ENCODE measurements around the gene KRT33A. TPM values are rescaled to one million over a fixed set of nuclear protein-coding genes. Genes with fewer than 3 reads are reported as not detected.

Gene KRT33A
- total and polyA plus RNA-seq, 2 experiments from 2014 or later: not detected

- TF ChIP-seq, protein P1, sequence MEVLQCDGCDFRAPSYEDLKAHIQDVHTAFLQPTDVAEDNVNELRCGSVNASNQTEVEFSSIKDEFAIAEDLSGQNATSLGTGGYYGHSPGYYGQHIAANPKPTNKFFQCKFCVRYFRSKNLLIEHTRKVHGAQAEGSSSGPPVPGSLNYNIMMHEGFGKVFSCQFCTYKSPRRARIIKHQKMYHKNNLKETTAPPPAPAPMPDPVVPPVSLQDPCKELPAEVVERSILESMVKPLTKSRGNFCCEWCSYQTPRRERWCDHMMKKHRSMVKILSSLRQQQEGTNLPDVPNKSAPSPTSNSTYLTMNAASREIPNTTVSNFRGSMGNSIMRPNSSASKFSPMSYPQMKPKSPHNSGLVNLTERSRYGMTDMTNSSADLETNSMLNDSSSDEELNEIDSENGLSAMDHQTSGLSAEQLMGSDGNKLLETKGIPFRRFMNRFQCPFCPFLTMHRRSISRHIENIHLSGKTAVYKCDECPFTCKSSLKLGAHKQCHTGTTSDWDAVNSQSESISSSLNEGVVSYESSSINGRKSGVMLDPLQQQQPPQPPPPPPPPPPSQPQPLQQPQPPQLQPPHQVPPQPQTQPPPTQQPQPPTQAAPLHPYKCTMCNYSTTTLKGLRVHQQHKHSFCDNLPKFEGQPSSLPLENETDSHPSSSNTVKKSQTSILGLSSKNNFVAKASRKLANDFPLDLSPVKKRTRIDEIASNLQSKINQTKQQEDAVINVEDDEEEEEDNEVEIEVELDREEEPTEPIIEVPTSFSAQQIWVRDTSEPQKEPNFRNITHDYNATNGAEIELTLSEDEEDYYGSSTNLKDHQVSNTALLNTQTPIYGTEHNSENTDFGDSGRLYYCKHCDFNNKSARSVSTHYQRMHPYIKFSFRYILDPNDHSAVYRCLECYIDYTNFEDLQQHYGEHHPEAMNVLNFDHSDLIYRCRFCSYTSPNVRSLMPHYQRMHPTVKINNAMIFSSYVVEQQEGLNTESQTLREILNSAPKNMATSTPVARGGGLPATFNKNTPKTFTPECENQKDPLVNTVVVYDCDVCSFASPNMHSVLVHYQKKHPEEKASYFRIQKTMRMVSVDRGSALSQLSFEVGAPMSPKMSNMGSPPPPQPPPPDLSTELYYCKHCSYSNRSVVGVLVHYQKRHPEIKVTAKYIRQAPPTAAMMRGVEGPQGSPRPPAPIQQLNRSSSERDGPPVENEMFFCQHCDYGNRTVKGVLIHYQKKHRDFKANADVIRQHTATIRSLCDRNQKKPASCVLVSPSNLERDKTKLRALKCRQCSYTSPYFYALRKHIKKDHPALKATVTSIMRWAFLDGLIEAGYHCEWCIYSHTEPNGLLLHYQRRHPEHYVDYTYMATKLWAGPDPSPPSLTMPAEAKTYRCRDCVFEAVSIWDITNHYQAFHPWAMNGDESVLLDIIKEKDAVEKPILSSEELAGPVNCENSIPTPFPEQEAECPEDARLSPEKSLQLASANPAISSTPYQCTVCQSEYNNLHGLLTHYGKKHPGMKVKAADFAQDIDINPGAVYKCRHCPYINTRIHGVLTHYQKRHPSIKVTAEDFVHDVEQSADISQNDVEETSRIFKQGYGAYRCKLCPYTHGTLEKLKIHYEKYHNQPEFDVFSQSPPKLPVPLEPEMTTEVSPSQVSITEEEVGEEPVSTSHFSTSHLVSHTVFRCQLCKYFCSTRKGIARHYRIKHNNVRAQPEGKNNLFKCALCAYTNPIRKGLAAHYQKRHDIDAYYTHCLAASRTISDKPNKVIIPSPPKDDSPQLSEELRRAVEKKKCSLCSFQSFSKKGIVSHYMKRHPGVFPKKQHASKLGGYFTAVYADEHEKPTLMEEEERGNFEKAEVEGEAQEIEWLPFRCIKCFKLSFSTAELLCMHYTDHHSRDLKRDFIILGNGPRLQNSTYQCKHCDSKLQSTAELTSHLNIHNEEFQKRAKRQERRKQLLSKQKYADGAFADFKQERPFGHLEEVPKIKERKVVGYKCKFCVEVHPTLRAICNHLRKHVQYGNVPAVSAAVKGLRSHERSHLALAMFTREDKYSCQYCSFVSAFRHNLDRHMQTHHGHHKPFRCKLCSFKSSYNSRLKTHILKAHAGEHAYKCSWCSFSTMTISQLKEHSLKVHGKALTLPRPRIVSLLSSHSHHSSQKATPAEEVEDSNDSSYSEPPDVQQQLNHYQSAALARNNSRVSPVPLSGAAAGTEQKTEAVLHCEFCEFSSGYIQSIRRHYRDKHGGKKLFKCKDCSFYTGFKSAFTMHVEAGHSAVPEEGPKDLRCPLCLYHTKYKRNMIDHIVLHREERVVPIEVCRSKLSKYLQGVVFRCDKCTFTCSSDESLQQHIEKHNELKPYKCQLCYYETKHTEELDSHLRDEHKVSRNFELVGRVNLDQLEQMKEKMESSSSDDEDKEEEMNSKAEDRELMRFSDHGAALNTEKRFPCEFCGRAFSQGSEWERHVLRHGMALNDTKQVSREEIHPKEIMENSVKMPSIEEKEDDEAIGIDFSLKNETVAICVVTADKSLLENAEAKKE (CRISPR knock-in tag; IDR thresholded peaks at IDR 0.05): no peak
- TF ChIP-seq JUNB (IDR thresholded peaks at IDR 0.05; ENCODE audit: unreplicated experiment) (no peak), ZNF114 (CRISPR knock-in tag; IDR thresholded peaks at IDR 0.05) (no peak), NANOG (IDR thresholded peaks at IDR 0.05; ENCODE audit: borderline replicate concordance) (no peak)
These were observed 25.0 kb downstream of the KRT33A start (continued) for GRCh38 chr17:41325611-41326010.

DNA sequence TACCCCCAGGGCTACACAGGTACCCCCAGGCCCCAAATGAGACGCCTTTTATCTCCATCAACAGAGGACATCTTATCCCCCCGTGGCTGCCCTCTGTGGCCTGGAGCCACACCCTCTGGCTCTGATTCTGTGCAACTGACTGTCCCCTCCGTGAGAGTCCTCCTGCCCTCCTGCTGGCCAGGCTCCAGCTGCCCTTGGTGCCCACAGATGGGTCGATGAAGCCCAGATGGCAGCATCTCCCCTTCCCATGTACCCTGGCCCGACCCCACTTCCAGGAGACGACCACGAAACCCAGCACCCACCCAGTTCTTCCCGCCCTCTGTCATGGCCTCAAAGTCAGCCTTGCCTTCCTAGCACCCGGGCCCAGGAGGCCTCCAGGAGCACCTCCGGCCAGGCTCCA, 25.5 kb downstream of the KRT33A start:
- H3K9me3 Mint-ChIP-seq: peaks cover 1% of the 10 kb centered on the region; the same call in 1 of the 3 replicates
- H3K4me2 ChIP-seq: no peak overlapping the region

More for the DNA sequence above, 25.5 kb downstream of the KRT33A start:
- H3K36me3 Mint-ChIP-seq (ENCODE audit: low read depth): no peaks in the 10 kb centered on the region
- TF ChIP-seq, protein P2, sequence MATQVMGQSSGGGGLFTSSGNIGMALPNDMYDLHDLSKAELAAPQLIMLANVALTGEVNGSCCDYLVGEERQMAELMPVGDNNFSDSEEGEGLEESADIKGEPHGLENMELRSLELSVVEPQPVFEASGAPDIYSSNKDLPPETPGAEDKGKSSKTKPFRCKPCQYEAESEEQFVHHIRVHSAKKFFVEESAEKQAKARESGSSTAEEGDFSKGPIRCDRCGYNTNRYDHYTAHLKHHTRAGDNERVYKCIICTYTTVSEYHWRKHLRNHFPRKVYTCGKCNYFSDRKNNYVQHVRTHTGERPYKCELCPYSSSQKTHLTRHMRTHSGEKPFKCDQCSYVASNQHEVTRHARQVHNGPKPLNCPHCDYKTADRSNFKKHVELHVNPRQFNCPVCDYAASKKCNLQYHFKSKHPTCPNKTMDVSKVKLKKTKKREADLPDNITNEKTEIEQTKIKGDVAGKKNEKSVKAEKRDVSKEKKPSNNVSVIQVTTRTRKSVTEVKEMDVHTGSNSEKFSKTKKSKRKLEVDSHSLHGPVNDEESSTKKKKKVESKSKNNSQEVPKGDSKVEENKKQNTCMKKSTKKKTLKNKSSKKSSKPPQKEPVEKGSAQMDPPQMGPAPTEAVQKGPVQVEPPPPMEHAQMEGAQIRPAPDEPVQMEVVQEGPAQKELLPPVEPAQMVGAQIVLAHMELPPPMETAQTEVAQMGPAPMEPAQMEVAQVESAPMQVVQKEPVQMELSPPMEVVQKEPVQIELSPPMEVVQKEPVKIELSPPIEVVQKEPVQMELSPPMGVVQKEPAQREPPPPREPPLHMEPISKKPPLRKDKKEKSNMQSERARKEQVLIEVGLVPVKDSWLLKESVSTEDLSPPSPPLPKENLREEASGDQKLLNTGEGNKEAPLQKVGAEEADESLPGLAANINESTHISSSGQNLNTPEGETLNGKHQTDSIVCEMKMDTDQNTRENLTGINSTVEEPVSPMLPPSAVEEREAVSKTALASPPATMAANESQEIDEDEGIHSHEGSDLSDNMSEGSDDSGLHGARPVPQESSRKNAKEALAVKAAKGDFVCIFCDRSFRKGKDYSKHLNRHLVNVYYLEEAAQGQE (IDR thresholded peaks at IDR 0.05; ENCODE audit: unreplicated experiment): no peak
- TF ChIP-seq NANOG (IDR thresholded peaks at IDR 0.05; ENCODE audit: borderline replicate concordance) (no peak), CREB1 (CRISPR knock-in tag; IDR thresholded peaks at IDR 0.05; ENCODE audit: low read depth) (no peak), EZH2 (IDR thresholded peaks at IDR 0.05; ENCODE audit: low read depth, unreplicated experiment) (no peak)
- Histone ChIP-seq H4K20me1 (replicated peaks; ENCODE audit: insufficient read depth) (no peaks in the 10 kb centered on the region), H3K27me3 (ENCODE audit: insufficient read depth) (no peaks in the 10 kb centered on the region), H3K27ac (ENCODE audit: low read depth) (no peak overlapping the region), H3K36me3 (ENCODE audit: insufficient read depth) (no peaks in the 10 kb centered on the region), H3F3A (replicated peaks; ENCODE audit: low read depth) (no peaks in the 10 kb centered on the region), H3K9me2 (ENCODE audit: insufficient read depth) (no peaks in the 10 kb centered on the region), H3K4me1 (ENCODE audit: insufficient read depth) (no peaks in the 10 kb centered on the region), H2AFZ (no peak overlapping the region), H3K4me3 (no peak overlapping the region), H3K79me2 (replicated peaks; ENCODE audit: insufficient read depth) (no peaks in the 10 kb centered on the region)
- peaks cover 11% of the 10 kb centered on the region for H3K27me3 Mint-ChIP-seq (ENCODE audit: insufficient read depth, low read depth, poor library complexity)
- no peak overlapping the region for H3K27ac Mint-ChIP-seq
- ATAC-seq (no peak), DNase-seq (ENCODE audit: low spot score) (no peak)
- H3K4me3 Mint-ChIP-seq: no peak overlapping the region
- no peaks in the 10 kb centered on the region; the same call in 2 of the 3 replicates for H3K4me1 Mint-ChIP-seq

Data from GM23338 (cell line).